ENCODE measurements around the gene UVRAG.
"Not testable (repeated sequence)": the region's sequence is repeated elsewhere in the genome, so short reads cannot be mapped to it uniquely, and the experiment has no call there.

Gene UVRAG

DNA sequence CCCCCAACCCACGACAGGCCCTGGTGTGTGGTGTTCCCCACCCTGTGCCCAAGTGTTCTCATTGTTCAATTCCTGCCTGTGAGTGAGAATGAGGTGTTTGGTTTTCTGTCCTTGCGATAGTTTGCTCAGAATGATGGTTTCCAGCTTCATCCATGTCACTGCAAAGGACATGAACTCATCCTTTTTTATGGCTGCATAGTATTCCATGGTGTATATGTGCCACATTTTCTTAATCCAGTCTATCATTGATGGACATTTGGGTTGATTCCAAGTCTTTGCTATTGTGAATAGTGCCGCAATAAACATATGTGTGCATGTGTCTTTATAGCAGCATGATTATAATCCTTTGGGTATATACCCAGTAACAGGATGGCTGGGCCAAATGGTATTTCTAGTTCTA, 158.7 kb downstream of the UVRAG start:
- FAIRE-seq: not testable (repeated sequence)

DNA sequence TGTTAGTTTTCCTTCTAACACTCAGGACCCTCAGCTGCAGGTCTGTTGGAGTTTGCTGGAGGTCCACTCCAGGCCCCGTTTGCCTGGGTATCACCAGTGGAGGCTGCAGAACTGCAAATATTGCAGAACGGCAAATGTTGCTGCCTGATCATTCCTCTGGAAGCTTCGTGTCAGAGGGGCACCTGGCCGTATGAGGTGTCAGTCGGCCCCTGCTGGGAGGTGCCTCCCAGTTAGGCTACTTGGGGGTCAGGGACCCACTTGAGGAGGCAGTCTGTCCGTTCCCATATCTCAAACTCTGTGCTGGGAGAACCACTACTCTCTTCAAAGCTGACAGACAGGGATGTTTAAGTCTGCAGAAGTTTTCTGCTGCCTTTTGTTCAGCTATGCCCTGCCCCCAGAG, 164.1 kb downstream of the UVRAG start:
- FAIRE-seq: not testable (repeated sequence)

DNA sequence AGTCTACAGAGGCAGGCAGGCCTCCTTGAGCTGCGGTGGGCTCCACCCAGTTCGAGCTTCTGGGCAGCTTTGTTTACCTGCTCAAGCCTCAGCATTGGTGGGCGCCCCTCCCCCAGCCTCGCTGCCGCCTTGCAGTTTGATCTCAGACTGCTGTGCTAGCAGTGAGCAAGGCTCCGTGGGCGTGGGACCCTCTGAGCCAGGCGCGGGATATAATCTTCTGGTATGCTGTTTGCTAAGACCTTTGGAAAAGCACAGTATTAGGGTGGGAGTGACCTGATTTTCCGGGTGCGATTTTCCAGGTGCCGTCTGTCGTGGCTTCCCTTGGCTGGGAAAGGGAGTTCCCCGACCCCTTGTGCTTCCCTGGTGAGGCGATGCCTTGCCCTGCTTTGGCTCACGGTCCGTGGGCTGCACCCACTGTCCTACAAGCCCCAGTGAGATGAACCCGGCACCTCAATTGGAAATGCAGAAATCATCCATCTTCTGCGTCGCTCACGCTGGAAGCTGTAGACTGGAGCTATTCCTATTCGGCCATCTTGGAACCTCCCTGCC, 164.5 kb downstream of the UVRAG start:
- not testable (repeated sequence) for FAIRE-seq

GRCh38 chr11:75980031-75980430, 165.0 kb downstream of the UVRAG start:
- no peak for FAIRE-seq

DNA sequence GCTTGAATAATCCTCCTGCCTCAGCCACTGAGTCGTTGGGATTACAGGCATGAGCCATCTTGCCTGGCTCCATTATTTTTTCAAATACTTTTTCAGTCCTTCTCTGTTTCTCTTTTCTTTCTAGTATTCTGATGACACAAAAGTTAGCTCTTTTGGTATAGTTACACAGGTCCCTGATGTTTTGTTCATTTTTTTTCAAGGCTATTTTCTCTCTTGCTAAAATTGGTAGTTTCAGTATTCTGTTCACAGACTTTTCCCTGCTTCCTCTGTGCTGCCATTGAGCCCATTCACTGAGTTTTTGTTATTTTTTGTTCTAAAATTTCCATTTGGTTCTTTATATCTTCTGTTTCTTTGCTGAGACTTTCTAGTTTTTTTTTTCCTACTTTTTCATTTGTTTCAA, 166.5 kb downstream of the UVRAG start:
- FAIRE-seq: no peak

- FAIRE-seq: no peak
Measured at GRCh38 chr11:75982309-75982708, 167.3 kb downstream of the UVRAG start.

DNA sequence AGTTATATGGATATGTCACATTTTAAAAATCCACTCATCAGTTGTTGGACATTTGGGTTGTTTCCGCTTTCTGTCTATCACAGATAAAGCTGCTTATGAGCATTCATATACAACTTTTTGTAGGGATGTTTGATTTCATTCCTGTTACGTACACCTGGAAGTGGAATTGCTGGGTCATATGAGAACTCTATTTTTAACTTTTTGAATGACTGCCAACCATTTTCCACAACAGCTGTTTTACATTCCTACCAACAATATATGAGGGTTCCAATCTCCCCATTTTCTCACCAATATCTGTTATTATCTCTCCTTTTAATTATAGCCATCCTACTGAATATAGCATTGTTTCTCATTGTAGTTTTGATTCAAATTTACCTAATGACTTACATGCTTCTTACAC, 172.0 kb downstream of the UVRAG start:
- FAIRE-seq: no peak

DNA sequence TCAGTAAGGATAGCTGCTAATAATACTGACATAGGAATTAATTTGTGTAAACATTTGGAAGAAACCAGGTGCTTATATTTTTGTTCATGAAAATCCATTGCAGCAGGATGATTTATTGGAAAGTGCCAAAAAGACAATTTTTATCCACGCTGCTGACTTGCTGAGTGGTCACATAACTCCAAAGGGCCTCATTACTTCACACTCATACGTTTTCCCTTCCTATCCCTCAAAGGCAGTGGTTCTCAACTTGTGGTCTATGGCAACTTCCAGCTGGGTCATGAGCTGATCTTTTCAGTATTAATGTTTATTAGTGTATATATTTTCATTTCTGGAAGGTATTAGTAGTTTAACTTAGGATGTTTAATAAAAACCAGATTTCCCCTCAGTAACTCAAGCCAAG, 178.1 kb downstream of the UVRAG start:
- no peak for FAIRE-seq

DNA sequence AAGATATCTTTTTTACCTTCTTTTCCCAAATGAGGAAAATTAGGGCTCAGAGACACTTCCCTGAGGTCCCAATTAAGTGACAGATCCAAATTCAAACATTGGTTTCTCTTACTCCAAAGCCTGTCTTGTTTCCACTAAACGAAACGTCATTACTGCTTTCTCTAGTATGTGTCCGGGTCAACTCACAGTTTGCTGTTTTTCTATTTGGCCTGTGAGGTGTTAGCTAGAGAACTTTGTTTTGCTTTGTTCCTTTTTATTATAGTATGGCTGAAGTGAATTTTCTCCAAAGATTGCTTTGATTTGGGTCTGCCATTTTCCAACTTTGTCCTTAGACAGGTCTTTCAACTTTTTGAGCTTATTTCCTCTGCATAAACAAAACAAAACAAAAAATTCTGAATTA, 179.6 kb downstream of the UVRAG start:
- FAIRE-seq: no peak

- FAIRE-seq: no peak
Measured at GRCh38 chr11:75996523-75997442, 181.8 kb downstream of the UVRAG start.

- FAIRE-seq: no peak
Measured at GRCh38 chr11:76004400-76004799, 189.4 kb downstream of the UVRAG start.

GRCh38 chr11:76005756-76006155, 190.7 kb downstream of the UVRAG start:
- FAIRE-seq: no peak

GRCh38 chr11:76007166-76007565, 192.2 kb downstream of the UVRAG start:
- FAIRE-seq: no peak

DNA sequence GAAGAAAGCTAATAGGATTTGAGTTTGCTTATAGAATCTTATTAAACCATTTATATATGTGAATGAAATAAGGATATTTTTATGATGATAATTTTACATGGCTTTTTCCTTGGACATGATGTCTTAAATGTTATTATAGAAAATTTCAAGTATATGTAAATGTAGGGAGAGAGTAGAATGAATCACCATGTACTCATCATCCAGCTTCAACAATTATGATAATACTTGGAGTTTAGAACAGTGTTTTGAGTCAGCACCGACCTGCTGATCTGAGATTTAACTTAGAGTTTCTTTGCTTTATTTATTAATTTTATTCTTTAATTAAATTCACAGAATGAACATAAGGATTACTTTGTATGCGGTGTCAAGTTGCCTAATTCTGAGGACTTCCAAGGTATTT, 193.5 kb downstream of the UVRAG start:
- FAIRE-seq: peak; percentile 49

DNA sequence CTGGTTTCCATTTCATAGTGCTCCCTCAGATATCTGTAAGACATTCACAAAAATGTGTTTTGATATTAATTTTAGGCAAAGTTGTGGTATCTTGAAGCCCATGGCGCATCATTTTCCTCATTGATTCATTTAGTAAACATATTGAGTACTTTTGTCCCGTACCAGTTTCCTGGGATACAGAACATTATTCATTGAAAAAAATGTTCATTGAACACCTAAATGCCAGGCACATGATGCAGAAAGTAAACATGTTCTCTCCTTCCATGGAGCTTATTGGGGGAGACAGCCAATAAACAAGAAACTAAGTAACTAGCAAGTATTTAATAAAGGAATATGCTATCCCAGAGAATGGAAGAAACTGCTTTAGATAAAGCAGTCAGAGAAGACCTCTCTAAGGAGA, 195.0 kb downstream of the UVRAG start:
- no peak for FAIRE-seq

- FAIRE-seq: no peak
Measured at GRCh38 chr11:76013526-76013925, 198.5 kb downstream of the UVRAG start.

DNA sequence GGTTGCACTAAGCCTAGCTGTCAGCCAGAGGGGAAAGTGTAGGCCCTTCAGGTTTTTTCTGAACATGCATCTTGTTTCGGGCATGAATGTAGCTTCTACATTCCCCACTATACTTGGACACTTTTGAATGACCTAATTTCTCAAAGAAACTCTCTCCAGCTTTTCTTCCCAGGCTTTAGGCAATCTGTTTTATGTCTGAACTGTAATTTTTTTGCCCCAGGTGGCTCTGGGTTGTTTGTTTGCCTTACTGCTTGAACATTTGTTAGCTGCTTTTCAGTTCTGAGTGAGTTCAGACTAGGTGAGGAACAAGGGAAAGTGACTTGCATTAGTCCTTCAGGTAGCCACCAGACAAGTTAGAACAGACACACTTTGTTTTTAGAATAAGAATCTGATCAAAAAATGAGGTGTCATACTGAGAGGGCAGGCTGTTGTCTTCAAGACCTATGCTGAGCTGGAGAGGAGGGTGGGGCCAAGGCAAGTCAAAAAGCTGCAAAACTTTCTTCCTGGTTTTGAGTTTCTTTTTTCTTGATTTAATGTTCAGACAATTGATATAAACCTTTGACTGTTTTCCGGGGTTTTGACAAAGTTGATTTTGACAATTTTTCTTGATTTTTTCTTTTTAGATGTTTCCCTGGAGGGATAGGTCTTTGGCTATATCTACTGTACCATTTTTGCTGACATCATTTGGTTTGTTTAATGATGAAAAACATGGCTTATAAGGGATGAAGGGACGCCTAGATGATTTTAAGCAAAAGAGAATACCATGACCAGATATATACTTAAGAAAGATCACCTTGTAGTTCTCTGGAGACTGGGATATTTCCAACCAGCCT, 208.4 kb downstream of the UVRAG start:
- no peak for FAIRE-seq

DNA sequence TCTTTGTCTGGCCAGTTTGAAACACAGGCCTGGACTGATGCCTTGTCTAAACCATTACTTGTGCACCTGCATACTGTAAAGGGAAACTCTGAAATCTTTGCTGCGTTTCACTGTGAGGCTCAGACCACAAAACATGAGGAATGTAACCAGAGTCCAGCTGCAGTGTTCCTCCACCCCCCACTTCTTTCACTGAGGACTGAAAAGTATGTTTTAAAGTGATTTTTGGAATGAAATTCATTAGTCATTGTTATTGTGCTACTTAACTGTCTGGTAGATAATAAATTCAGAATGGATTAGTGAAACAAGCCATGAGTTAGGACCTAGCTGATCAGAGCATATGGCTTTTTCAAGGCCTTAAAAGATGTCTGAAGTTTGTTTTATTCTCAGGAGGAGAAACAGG, 210.1 kb downstream of the UVRAG start:
- no peak for FAIRE-seq

GRCh38 chr11:76025817-76026216, 210.8 kb downstream of the UVRAG start:
- no peak for FAIRE-seq

DNA sequence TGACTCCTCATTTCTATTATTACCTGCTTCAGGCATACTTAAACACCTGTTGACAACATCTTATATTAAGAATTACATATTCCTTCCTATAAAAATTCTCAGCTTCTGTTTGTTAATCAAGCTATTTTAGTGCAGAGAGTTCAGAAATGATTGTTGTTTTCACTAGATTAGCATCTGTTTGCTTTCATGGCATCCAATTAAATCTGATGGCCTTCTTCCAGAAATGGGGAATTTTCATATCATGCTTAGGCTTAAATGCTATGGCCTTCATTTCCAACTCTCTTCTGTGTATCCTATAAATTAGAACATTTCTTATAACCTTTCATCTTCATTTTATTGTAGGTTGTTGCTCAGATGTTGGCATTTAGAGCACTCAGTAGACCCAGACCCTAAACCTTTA, 211.3 kb downstream of the UVRAG start:
- FAIRE-seq: peak; percentile 53

DNA sequence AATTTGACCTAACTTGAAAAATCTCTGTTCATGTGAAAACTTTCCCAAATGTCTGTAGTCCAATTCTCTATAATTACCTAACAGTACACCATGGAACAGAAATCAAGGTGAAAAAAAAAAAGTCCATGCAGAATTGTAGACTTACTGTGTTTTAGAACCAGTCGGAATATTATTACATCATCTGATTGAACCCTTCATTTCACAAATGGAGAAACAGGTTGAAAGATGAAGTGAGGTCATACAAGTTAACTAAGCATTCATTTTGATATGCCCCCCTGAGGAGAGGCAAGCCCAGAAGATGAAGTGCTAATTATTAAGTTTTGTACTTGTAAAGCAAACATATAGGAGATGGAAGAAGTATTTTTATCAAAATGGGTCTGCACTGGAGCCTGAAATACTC, 211.9 kb downstream of the UVRAG start:
- no peak for FAIRE-seq

GRCh38 chr11:76030286-76030685, 215.3 kb downstream of the UVRAG start:
- FAIRE-seq: no peak

DNA sequence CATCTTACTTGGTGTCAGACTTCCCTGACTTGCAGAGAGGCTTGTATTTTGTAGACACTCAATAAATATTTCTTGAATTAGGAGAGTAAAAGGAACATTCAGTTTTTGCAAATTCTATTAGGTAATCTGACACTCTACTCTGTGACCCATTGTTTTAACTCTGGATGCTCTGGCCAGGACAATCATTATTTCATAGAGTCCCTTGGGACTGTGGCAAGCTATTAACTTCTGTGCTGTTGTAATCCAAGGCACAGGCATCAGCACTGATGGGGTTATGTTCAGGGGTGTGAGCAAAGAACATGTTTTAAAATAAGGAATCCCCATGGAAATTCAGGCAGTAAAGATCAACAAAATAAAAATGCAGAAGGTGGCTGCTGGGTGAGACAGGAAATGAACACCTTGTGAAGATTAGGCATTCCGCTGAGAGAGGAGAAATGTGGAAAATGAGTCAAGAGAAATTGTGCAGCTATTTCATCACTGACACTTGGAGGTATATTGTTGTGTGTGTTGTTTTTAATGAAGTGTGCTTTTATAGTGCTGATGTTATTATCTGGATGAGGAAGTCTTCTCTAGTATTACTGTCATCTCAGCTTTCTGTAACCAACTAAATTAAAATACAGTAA, 216.1 kb downstream of the UVRAG start:
- no peak for FAIRE-seq

Data from islet of Langerhans (tissue), 1 donor.